HG03354 (cell line): Measurements from ENCODE around the gene FAM174C.

ENCODE experiments used
- ATAC-seq: cut with Tn5 transposase; IDR thresholded peaks from one replicate; pipeline ENCODE4 v1.9.1; 2021; ENCODE audit warnings: mild to moderate bottlenecking; ENCODE audit not compliant: unreplicated experiment, poor library complexity, severe bottlenecking

The FAM174C gene

GRCh38 chr19:1275260-1275975, at the start of gene FAM174C:
Gene FAM174C (plus strand): TSS chr19:1275530. CDS start chr19:1275550, 20 bp downstream.
- ATAC-seq, result peak; percentile 78

DNA sequence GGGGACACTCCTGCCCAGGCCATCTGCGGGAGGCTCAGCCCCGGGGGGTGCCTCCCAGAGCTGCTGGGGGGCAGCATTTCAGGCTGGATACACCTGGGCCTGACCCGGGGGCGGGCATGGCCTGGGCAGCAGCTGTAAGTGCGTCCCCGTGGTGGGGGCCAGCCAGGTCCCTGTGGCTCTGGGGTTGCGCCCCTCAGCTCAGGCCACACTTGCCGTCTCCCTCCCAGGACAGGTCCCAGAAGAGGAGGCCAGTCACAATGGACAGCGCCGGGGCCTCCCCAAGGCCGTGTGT, 49.2 kb upstream of the FAM174C start:
- no peak for ATAC-seq

GRCh38 chr19:1226522-1227303, 48.6 kb upstream of the FAM174C start:
- no peak for ATAC-seq

DNA sequence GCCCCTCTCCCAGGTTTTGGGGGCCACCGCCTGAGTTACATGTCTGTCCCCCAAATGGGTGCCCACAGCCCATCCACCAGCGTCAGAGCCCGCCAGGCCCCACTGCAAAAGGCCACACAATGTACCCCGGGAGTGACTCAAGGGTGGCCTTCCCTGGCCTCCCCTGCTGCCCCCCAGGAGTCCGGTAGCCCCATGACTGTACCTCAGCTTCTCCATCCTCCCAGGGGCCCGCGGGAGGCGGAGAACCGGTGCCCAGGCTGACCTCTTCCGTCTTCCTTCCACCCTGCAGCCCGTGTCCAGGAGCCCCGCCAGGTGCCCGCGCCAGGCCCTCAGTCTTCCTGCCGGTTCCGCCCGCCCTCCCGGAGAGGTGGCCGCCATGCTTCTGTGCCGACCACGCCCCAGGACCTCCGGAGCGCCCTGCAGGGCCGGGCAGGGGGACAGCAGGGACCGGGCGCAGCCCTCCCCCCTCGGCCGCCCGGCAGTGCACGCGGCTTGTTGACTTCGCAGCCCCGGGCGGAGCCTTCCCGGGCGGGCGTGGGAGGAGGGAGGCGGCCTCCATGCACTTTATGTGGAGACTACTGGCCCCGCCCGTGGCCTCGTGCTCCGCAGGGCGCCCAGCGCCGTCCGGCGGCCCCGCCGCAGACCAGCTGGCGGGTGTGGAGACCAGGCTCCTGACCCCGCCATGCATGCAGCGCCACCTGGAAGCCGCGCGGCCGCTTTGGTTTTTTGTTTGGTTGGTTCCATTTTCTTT, 47.9 kb upstream of the FAM174C start:
- ATAC-seq, result no peak

DNA sequence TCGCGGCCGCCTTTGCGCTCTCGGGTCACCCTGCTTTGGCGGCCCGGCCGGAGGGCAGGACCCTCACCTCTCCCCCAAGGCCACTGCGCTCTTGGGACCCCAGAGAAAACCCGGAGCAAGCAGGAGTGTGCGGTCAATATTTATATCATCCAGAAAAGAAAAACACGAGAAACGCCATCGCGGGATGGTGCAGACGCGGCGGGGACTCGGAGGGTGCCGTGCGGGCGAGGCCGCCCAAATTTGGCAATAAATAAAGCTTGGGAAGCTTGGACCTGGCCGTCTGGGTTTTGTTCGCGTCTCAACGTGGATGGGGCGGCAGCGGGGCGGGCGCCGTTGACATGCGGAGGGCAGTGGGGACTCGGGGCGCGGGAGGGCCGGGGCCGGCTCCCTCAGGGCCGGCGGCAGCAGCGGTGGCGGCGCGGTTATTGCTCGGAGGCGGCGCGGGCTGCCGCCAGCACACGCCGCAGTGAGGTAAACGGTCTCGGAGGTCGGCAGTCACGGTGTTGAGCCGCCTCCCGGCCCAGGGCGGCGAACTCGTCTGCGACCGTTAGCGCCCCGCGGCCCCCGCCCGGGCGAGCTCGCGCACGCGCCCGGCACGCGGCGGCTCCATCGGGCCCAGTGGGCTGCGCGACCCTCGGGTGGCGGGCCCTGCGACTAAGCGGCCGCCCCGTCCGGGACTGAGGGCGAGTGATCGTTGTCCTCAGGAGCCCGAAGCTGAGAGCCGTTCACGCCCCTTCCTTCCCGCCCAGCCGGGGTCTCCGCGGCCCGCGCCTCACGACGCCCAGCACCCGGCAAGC, 47.0 kb upstream of the FAM174C start:
- ATAC-seq, result no peak

GRCh38 chr19:1229056-1229923, 46.0 kb upstream of the FAM174C start:
- no peak for ATAC-seq

DNA sequence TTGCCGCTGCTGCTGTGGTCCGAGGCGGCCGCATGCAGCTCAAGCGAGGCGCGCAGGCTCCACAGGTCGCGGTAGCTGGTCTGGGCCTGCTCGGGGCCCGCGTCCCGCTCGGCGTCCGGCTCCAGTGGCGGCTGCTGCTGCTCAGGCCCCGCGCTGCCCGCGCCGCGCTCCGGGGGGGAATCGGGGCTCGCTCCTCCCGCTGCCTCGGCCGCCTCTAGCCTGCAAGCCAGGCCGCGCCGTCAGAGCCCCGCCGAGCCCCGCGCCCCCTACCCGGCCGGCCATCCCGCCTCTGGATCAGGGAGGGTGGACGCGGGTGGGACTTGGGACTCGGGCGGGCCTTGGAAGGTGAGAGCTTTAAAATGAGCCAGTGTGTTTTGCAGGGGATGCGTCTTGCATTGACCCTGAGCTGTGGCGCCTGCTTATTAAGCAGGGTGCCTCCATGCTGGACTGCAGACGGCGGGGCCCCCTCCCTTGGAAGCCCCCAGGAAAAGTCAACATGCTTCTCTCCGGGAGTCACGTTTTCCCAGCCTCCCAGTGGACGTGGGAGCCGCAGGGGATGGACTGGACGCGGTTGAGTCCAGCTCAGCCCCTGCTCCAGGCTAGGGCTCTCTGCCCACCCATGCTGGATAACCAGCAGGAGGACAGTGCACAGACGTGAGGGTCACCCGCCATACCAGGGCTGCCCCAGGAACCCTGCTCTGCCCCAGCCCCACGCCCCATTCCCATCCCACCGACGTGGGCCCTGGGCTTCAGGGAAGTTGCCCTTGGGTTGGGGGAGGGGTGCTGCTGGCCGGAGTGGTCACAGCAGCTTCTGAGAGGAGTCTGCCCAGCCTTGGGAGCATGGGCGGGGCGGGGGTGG, 45.2 kb upstream of the FAM174C start:
- no peak for ATAC-seq

DNA sequence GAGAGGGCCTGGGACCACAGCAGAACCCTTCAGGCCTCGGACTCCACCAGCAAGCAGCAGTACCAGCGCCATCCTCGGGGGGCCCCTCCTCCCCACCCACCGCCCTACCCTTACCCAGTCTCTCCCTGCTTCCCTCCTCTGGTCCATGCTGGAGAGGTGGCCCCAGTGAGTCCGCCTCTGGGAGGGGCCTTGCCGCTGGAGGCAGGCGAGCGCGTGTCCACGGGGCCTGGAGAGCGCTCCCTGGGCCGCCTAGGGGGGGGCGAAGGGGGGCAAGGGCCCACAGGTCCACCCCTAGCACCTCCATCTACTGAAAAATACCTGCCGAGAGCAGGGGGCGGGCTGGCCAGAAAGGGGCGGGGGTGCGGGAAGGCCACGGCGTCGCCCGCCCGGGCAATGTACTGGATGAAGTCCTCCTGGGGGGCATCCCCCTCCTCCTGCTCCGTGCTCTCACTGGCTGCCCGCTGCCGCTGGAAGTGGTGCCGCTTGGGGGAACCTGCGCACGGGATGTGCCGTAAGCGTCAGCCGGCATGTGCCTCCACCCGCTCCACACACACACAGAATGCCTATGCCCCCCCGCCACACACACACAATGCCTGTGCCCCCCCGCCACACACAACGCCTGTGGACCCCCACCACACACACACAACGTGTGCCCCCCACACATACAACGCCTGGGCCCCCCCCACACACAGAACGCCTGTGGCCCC, 44.4 kb upstream of the FAM174C start:
- ATAC-seq, result no peak

DNA sequence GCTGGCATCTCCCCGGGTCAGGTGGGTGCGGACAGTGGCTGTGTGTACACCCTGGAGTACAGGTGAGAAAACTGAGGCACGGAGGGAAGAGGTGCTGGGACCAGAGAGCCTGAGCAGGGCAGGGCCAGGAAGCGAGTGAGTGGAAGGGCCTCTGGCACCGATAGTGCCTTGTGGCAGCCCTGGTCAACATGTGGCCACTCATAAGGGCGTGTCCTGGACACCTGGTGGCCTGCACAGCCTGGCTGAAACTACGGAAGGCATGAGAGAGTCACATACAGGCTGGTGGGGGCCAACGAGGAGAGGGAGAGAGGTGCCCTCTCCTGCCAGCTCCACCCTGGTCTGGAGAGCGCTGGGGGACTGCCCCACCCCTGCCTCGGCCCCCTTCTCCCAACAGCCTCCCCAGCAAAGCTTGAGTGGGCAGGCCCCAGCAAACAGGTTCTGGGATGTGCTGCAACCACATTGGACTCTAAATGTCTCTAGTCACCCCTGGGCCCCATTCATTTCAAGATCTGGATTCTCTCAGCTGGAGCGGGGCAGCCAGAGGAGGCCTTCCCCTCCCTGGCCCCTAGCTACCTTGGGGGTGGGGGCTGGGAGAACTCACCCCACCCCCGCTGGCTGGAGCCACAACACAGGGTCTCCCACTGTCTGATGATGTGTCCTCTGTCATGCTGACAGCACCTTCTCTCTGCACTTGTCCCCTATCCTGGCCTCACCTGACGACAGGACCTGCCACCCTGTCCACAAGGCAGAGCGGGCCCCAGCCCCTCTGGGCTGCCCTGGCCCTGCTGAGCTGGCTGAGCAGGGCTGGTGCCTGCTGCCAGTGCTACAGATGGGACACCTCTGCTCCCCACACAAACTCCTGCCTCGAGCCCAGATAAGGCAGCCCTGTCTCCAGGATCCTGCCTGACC, 43.3 kb upstream of the FAM174C start:
- ATAC-seq, result no peak

DNA sequence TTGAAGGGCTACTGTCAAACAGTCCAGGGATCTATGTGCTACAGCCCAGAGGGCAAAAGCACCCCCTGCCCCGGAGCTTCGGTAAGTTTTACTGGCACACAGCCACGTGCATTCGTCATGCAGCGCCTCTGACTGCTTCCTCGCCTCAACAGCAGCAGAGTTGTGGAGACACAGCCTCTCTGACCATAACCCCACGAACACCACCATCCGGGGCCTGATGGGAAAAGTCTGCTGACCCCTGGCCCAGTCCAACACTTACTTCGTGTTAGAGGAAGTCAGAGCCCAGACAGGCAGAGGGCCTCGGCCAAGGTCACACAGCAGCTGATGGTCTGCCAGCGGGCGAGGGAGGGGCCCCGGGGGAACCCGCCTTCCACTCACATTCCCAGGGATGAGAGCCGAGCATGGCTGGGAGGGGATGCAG, 42.7 kb upstream of the FAM174C start:
- no peak for ATAC-seq

GRCh38 chr19:1233115-1233667, 42.1 kb upstream of the FAM174C start:
- ATAC-seq, result no peak

- ATAC-seq, result no peak
These were observed 41.0 kb upstream of the FAM174C start for GRCh38 chr19:1234051-1234954.

- no peak for ATAC-seq
These were observed 40.4 kb upstream of the FAM174C start for GRCh38 chr19:1234955-1235380.

- no peak for ATAC-seq
These were observed 39.4 kb upstream of the FAM174C start for GRCh38 chr19:1235625-1236538.
